HEK293 (cell line): Measurements from ENCODE around the gene SVIP.

ENCODE experiments used
- CTCF ChIA-PET: fragments of 350-600 bp; formaldehyde crosslinking; extraction: SDS; loops from one replicate; lab custom pipeline; 2021; ENCODE audit warnings: antibody characterized with exemption; lab: Yijun Ruan, JAX
- POLR2A ChIA-PET: fragments of 300-600 bp; formaldehyde crosslinking; extraction: SDS; loops from one replicate; lab custom pipeline; 2020; ENCODE audit warnings: antibody characterized with exemption, inconsistent platforms; lab: Yijun Ruan, JAX
- H3K27ac ChIP-seq: fragments of 200-500 bp; sonication (Bioruptor generic); 2 replicates; pipeline ENCODE4 v1.5.1; 2014; ENCODE audit warnings: low read depth, low read length, control low read depth, inconsistent platforms; ENCODE audit errors: extremely low read depth
- H3K36me3 ChIP-seq, 2 experiments: fragments of 200-500 bp in 1 of 2; sonication (Bioruptor generic) in 1 of 2; 1 replicate in 1 of 2; 2 replicates in 1 of 2; pipeline ENCODE4 v1.5.1; 2014 to 2017; ENCODE audit warnings: inconsistent platforms in 2 of 2, low read length in 2 of 2; ENCODE audit not compliant: control insufficient read depth in 2 of 2, insufficient read depth in 1 of 2
- H3K4me1 ChIP-seq: fragments of 200-500 bp; sonication (Bioruptor generic); 2 replicates; pipeline ENCODE4 v1.5.1; 2014; ENCODE audit warnings: mild to moderate bottlenecking, low read length, inconsistent platforms; ENCODE audit not compliant: control insufficient read depth, insufficient read depth
- H3K4me3 ChIP-seq: 2 replicates; pipeline ENCODE4 v1.5.1; 2011; ENCODE audit warnings: low read depth, mild to moderate bottlenecking, control low read depth, low read length, moderate library complexity
- H3K9me3 ChIP-seq: fragments of 200-500 bp; sonication (Bioruptor generic); 2 replicates; pipeline ENCODE4 v1.5.1; 2014; ENCODE audit warnings: low read depth, low read length, inconsistent platforms; ENCODE audit not compliant: control insufficient read depth, insufficient read depth
- GFI1B ChIP-seq: fragments of 450-650 bp; formaldehyde crosslinking; IDR thresholded peaks from 2 replicates; pipeline ENCODE4 v1.5.1; 2016; ENCODE audit warnings: missing biosample characterization, missing genetic modification characterization
- GLI2 ChIP-seq: fragments of 450-650 bp; formaldehyde crosslinking; IDR thresholded peaks from 2 replicates; pipeline ENCODE4; 2017; ENCODE audit warnings: missing biosample characterization, missing genetic modification characterization, low read depth, borderline replicate concordance
- HOXC10 ChIP-seq: sonication (generic); formaldehyde crosslinking; IDR thresholded peaks from 2 replicates; pipeline ENCODE4 v1.8.1; 2023; ENCODE audit warnings: mild to moderate bottlenecking, missing genetic modification reagents
- HOXD13 ChIP-seq: sonication (generic); formaldehyde crosslinking; IDR thresholded peaks from 2 replicates; pipeline ENCODE4 v1.8.0; 2022; ENCODE audit warnings: missing genetic modification reagents, borderline replicate concordance
- PATZ1 ChIP-seq: fragments of 450-650 bp; formaldehyde crosslinking; IDR thresholded peaks from 2 replicates; pipeline ENCODE4 v1.5.1; 2016; ENCODE audit warnings: missing biosample characterization, missing genetic modification characterization
- SCRT1 ChIP-seq: fragments of 450-650 bp; formaldehyde crosslinking; IDR thresholded peaks from 2 replicates; pipeline ENCODE4 v1.5.1; 2016; ENCODE audit warnings: missing biosample characterization, missing genetic modification characterization, borderline replicate concordance
- SETDB1 ChIP-seq: IDR thresholded peaks from one replicate; pipeline ENCODE4 v1.6.1; 2017; ENCODE audit warnings: mild to moderate bottlenecking, low read length, moderate library complexity, mixed read lengths; ENCODE audit not compliant: insufficient read length
- ZBTB1 ChIP-seq: fragments of 450-650 bp; formaldehyde crosslinking; IDR thresholded peaks from 2 replicates; pipeline ENCODE4 v1.5.1; 2016; ENCODE audit warnings: missing biosample characterization, missing genetic modification characterization
- ZNF16 ChIP-seq: fragments of 450-650 bp; formaldehyde crosslinking; IDR thresholded peaks from 2 replicates; pipeline ENCODE4 v1.5.1; 2016; ENCODE audit warnings: low read depth, missing biosample characterization, missing genetic modification characterization
- ZNF174 ChIP-seq: fragments of 450-650 bp; formaldehyde crosslinking; IDR thresholded peaks from 2 replicates; pipeline ENCODE4 v1.5.0; 2017; ENCODE audit warnings: missing biosample characterization, mild to moderate bottlenecking, missing genetic modification characterization
- ZNF175 ChIP-seq: fragments of 450-650 bp; formaldehyde crosslinking; IDR thresholded peaks from 2 replicates; pipeline ENCODE4 v1.5.1; 2016; ENCODE audit warnings: missing biosample characterization, missing genetic modification characterization
- ZNF184 ChIP-seq: fragments of 450-650 bp; IDR thresholded peaks from 2 replicates; pipeline ENCODE4 v1.5.1; 2018; ENCODE audit warnings: missing biosample characterization, mild to moderate bottlenecking, missing genetic modification characterization
- ZNF19 ChIP-seq: fragments of 450-650 bp; formaldehyde crosslinking; IDR thresholded peaks from 2 replicates; pipeline ENCODE4; 2016; ENCODE audit warnings: missing biosample characterization, missing genetic modification characterization, low read depth
- ZNF221 ChIP-seq: fragments of 450-650 bp; formaldehyde crosslinking; IDR thresholded peaks from 2 replicates; pipeline ENCODE4 v1.5.1; 2017; ENCODE audit warnings: missing biosample characterization, missing genetic modification characterization, borderline replicate concordance
- ZNF23 ChIP-seq: fragments of 450-650 bp; formaldehyde crosslinking; IDR thresholded peaks from 2 replicates; pipeline ENCODE4 v1.5.1; 2016; ENCODE audit warnings: missing biosample characterization, missing genetic modification characterization, borderline replicate concordance
- ZNF513 ChIP-seq: fragments of 450-650 bp; IDR thresholded peaks from 2 replicates; pipeline ENCODE4 v1.5.1; 2018; ENCODE audit warnings: missing biosample characterization, missing genetic modification characterization
- ZNF530 ChIP-seq: fragments of 450-650 bp; formaldehyde crosslinking; IDR thresholded peaks from 2 replicates; pipeline ENCODE4 v1.5.1; 2016; ENCODE audit warnings: low read depth, missing biosample characterization, missing genetic modification characterization
- ZNF654 ChIP-seq: fragments of 450-650 bp; formaldehyde crosslinking; IDR thresholded peaks from 2 replicates; pipeline ENCODE4 v1.5.1; 2016; ENCODE audit warnings: low read depth, missing biosample characterization, missing genetic modification characterization
- ZNF776 ChIP-seq: fragments of 450-650 bp; formaldehyde crosslinking; IDR thresholded peaks from 2 replicates; pipeline ENCODE4 v1.5.0; 2017; ENCODE audit warnings: missing biosample characterization, missing genetic modification characterization, borderline replicate concordance
- ZSCAN23 ChIP-seq: fragments of 450-650 bp; formaldehyde crosslinking; IDR thresholded peaks from 2 replicates; pipeline ENCODE4 v1.5.1; 2016; ENCODE audit warnings: missing biosample characterization, missing genetic modification characterization
- ZSCAN4 ChIP-seq: fragments of 450-650 bp; formaldehyde crosslinking; IDR thresholded peaks from 2 replicates; pipeline ENCODE4 v1.5.1; 2017; ENCODE audit warnings: missing biosample characterization, missing genetic modification characterization

Gene SVIP

GRCh38 chr11:22830082-22830414 is 447 bp upstream of the SVIP start (continued):
- TF ChIP-seq ZNF530 (tag by site-specific recombination) (no peak), ZSCAN23 (tag by site-specific recombination) (no peak), ZNF654 (0 out of 2 replicates have a peak, but pooled peaks have one; percentile 0), ZNF776 (tag by site-specific recombination) (no peak), PATZ1 (tag by site-specific recombination) (no peak), ZNF23 (no peak), GFI1B (tag by site-specific recombination) (no peak)

GRCh38 chr11:22828373-22828772 is 1.2 kb downstream of the SVIP start:
- ChIA-PET CTCF (interaction anchor here (0.5 to 1.7 kb wide), 4 partner anchors 9 to 138 kb away, joined by 3 to 4 read pairs (median 3); no protein-coding TSS in a partner anchor), POLR2A (interaction anchor here (1.0 to 1.2 kb wide), 3 partner anchors 12 to 203 kb away, joined by 3 read pairs; no protein-coding TSS in a partner anchor)
- peaks cover 0 to 21% of the 10 kb centered on the region in 2 experiments; a peak in 2 of 3 replicates for H3K36me3 ChIP-seq
- no peaks in the 10 kb centered on the region for H3K9me3 ChIP-seq
- no peak for TF ChIP-seq HOXD13 (CRISPR knock-in tag)
- TF ChIP-seq SETDB1: no peak
- TF ChIP-seq ZNF513 (tag by site-specific recombination): no peak
- TF ChIP-seq ZNF221 (tag by site-specific recombination): no peak
- no peak for TF ChIP-seq SCRT1
- no peak overlapping the region for H3K27ac ChIP-seq
- H3K4me1 ChIP-seq: no peaks in the 10 kb centered on the region; the same call in 1 of the 2 replicates
- H3K4me3 ChIP-seq: peak overlapping the region; percentile 67

GRCh38 chr11:22822203-22822602 is 7.4 kb downstream of the SVIP start:
- Histone ChIP-seq H3K4me1 (no peaks in the 10 kb centered on the region), H3K36me3 (peaks cover 0 to 35% of the 10 kb centered on the region in 2 experiments; a peak in 2 of 3 replicates), H3K4me3 (no peak overlapping the region), H3K9me3 (no peaks in the 10 kb centered on the region), H3K27ac (no peak overlapping the region)
- POLR2A ChIA-PET: no interaction called here
- TF ChIP-seq ZNF174 (tag by site-specific recombination) (no peak), ZNF19 (tag by site-specific recombination) (no peak), ZNF184 (tag by site-specific recombination) (no peak), ZBTB1 (tag by site-specific recombination) (no peak), ZNF175 (tag by site-specific recombination) (no peak), ZNF16 (no peak), GLI2 (tag by site-specific recombination) (no peak), ZSCAN4 (no peak), ZNF23 (no peak), HOXC10 (CRISPR knock-in tag) (no peak)
- CTCF ChIA-PET: interaction anchor here (0.6 kb wide), 1 partner anchor 233 kb away, joined by 3 read pairs; no protein-coding TSS in a partner anchor
